HG02763 (cell line): ENCODE measurements around the gene ETV6.

ENCODE experiments used
- ATAC-seq: cut with Tn5 transposase; IDR thresholded peaks from one replicate; pipeline ENCODE4 v1.9.1; 2021; ENCODE audit warnings: mild to moderate bottlenecking, moderate library complexity; ENCODE audit not compliant: unreplicated experiment

The ETV6 gene

DNA sequence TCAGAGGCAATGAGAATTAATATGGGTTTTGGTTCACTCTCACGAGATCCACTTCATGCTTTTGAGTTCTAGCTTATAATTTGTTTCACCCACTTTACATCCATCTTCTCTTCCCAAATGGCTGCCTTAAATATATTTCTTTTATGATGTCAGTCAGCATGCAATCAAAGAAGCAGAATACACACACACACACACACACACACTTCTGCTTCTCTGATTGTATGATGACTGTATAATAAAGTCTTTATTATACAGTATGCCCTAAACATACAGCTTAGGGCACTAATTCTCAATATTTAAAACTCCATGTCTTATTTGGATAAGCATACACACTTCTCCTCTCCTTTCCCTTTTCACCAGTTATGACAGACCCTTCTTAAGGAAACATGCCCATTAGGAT is 6.7 kb upstream of the ETV6 start:
- no peak for ATAC-seq

DNA sequence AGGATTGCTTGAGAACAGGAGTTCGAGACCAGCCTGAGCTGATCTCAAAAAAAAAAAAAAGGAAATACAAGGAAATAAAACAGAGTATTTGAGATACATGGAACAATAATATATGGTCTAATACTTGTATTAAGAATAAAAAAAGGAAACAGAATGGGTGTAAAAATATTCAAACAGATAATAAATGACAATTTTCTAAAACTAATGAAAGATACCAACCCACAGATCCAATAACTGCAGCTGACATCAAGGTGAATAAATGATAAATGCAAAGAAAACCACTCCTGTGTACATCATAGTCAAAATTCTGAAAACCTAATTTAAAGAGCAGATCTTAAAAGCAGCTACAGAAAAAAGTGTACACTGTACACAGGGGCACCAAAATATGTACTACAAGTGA is 4.1 kb upstream of the ETV6 start:
- ATAC-seq, result no peak

DNA sequence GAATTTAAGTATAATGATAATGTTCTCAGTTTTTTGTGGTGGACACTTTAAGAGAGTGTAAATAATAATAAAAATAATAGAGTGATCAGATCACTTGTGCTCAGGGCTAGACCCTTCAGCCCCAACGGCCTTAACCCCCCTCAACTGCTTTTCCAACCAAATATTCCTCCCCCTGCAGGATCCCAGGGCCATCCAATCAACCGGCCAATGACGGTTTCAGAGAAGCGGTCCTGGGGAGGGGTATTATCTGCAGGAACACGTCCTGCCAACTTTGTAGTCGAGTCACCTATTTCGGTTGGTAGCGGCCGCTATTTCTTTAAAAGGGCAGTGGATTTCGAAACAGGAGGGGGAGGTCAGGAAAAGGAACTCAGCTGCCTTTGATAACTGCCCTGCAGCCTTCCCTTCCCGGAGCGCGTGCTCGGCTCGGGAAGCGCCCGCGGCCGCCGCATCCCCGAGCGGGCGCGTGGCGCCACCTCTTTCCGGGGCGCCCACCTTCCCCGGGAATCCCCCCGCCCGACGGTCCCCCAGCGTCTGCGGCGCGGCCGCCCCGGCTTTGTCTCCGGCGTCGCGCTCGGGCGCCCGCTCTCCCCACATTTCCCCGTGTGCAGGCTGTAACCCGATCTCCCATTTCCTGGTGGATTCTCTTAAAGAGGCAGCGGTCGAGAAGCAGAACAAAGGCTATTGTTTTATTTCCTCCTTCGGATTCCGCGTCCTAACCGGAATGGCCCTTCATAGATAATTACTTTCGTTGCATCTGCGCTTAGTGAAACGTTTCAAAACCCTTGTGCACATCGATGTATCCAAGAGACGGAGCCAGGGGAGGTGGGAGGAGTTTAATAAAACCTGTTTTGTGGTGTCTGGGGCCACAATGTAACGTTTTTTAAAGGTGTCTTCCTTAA is 711 bp upstream of the ETV6 start:
- peak; percentile 20 for ATAC-seq

DNA sequence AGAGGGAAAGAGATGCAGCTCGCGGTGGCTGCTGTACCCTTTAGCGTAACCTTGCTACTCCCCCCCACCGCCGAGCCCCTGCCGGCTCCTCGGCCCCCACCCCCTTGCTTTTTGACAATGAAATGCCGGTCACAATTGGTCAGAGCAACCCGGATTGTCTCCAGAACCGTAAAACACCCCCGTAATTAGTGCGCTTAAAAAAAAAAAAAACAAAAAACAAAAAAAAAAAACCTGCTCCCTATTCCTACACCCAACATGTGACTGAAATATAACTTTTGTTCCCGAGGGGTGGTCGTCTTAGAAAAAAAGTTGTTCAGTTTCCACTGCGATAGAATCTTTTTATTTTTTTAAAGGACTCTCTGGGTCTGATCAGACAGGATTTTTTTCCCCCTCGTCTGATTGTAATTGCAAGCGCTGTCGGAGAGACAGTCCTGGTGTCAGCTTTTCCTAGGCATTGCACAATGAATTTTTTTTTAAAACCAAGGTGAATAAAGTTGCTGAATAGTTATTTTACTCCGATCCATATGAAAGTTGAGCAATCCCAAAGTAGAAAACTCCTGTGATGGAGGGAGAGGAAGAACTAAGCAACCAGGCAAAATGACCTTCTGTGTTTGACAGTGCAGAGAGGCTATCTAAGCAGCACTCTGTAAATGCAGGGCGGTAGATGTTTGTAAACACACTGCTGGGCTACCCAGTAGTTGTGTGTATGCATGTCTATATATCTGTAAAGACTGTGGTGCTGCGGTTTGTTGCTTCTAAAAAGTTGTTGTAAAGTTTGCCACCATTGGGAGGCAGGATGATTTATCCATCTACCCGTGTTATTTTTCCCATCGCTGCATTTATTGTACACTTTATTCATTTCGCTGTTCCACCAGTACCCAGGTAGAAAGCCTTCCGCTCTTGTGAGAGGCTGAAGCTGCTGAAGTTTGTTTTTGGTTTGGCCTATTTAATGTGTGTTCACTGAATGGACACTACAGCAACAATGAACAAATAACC is 1.1 kb downstream of the ETV6 start:
- ATAC-seq, result no peak

DNA sequence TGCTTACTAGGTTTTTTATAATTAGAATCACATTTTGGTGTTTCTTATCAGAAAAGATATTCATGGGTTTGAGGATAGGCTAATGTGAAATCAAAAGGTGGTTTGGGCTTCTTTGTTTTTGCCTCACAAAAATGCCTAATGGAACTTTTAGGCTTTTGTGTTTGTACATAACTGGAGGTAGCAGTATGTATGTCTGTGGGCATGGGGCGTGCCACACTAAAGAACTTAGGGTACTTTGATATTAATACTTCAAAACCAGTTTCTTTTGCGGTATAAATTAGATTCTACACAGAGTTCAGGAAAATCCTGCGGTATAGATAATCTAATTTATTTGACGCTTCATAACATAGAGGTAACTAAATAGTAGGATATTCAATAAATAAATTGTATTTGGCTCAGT is 1.9 kb downstream of the ETV6 start:
- no peak for ATAC-seq

DNA sequence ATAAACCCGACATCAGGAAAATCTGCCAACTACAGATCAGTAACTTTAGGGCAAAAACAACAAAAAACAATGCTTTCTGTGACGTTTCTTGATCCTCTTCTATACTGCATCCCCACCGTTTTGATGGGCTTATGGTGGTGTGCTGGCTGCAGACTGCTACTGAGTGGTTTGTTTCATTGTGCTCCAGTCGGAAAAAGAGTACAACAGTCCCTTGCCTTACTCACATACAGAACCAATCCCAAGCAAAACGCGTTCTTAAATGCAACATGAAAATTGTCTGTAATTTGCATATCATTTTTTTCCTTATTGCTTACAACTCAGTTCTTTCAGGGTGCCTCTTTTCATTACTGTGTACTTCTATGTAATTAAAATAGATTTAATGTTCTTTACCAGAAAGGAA is 2.3 kb downstream of the ETV6 start:
- ATAC-seq, result no peak

DNA sequence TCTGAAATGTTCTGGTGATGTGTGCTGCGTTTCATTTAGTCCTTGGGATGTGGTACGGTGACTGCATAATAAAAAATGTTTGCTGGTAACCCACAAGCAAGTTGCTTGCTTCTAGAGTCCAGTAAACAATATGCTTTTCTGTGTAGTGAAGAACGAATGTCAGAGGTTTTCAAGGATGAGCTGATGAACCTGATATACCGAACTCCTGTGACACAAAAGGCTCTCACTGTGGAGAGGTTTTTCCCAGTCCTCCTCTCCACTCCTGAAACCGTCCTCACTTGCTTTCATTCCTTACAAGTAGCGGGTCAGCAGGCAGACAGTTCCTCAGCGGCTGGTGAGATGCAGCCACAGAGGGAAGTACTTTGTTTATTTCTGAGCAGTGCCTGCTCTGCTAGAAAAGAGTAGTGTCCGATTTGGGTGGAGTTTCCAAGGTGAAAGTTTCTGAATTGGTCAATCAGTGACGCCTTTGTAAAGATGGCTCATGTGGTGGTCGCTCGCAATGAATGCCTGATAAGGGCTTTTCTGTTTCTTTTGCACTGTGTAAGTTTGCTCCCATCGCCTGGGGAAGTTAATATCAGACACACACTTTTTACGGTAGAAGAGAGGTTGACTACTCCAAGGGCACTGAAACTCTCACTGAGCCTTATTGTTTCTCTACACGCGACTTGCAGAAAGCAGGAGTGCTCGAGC is 3.0 kb downstream of the ETV6 start:
- no peak for ATAC-seq

DNA sequence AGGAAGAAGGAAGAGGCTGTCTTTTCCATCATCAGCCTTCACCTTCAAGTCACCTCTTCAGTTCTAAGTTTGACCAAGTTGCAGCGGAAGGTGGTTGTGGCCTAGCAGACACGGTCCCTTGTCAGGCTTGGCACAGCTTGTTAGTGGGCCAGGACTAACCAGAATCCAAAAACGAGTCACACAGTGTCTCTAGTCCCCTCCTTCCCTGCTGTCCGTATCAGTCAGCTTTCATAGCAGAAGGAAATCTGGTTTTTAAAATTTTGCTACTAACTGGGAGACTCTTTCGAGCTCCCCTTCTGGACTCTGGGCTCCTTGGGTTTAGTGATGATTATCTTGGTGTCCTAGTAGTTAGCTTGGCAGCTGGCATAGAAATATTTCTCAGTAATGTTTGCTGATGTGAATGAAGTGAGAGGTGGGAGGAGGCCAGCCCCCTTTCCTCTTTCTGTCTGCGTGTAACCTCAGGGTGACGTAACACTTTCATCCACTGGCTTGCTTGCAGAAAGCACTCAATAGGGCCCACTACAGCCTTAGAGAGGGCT is 3.8 kb downstream of the ETV6 start:
- no peak for ATAC-seq

DNA sequence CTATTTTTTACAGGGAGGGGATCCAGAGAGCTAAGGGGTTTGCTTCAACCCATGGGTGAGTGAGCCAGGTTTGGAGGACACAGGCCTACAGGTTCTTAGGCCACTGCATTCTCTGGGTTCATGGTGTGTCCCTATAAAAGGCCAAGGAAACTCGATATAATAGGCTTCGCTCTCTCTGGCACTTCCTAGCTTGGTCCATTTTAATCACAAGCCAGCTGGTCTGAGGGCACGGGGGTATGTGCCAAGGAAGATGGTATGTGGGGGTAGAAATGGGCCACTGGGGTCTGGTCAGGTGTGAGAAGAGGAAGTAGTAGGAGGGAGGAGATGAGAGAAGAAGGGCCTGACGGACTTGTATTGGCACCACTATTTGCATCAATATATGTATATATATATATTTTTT is 4.9 kb downstream of the ETV6 start:
- no peak for ATAC-seq

DNA sequence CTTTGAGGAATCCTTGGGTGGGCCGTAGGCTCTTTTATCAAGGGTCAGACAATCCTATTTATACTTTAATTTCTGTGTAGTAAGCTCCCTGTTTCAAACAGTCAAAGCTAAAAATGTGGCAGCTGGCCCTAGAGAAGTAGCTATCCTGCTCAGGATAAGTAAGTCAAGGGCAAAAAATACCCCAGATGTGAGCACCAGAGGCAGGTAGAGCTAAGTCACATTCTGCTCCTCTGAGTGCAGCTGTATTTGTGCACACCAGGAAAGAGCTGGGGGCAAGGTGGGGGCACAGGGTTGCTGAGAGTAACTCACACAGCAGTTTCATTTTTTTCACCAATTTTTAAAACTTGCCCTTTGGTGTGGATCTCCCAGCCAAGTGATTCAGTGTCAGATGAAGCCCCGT is 5.3 kb downstream of the ETV6 start:
- ATAC-seq, result no peak

DNA sequence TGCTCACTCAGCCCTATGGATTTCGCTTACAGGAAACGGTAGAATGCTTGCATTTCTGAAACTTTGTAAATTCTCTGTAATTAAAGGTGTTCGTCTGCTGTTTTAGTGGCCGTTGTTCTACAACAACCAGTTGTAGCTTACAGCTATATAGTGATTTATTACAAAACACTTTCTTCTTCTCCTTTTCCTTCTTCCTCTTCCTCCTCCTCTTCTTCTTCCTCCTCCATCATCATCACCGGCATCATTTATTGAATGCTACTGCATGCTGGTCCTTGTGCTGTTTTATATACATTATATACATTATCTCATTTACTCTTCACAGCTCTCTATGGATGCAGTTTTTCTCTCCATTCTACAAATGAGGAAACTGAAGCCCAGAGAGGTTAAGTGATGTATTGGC is 6.4 kb downstream of the ETV6 start:
- no peak for ATAC-seq

DNA sequence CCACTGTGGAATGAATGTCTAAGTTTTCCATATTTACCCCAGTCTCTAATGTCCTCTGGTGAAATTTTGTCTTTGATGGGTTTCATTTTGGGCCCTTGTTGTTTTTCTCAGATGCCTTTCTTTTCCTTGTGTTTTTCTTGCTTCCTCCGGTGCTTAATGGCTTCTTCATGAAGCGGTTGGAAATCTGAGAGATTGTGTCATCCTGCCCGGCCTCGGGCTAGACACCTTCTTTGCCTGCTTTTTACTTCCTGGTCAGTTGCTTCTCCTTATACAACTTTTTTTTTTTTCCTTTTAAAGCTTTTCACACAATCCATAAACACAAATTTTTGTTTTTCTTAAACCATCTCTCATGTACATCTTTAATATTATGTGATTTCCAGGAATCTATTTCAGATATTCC is 7.1 kb downstream of the ETV6 start:
- ATAC-seq, result no peak

DNA sequence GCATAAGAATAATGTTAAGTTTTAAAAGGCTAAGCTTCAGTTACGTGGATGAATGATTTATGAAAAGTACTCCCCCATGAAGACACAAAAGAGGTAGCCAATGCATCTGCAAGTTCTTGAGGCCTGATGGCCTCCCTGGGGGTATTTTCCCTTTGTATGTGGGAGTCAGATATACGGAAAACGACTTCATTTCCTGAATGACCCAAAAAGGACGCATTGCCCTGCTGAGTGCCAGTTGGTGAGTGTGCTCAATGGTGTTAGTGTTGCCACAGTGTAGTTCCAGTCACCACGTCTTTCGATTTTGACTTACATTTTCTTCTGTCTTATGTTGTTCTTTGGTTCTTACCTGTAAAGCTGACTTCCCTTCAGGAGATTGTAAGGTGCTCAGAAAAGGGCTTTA is 8.0 kb downstream of the ETV6 start:
- ATAC-seq, result no peak

DNA sequence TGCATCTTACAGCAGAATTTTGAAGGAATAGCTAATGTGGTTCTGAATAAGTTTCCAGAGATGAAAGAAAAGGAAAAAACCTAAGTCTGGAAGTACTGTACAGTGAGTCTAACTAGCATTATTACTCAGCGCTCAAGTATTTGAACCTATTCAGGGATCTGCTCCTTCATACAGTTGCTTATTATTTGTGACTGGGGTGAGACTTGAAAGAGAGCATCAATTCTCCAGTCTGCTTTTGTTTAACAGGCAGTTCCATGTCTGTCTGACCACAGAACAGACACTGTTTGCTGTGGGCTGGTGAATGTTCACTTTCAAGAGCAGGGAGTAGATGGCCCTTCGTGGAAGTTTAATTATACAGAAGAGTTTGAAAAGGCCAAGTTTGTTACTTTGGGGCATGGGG is 9.3 kb downstream of the ETV6 start:
- ATAC-seq, result no peak

DNA sequence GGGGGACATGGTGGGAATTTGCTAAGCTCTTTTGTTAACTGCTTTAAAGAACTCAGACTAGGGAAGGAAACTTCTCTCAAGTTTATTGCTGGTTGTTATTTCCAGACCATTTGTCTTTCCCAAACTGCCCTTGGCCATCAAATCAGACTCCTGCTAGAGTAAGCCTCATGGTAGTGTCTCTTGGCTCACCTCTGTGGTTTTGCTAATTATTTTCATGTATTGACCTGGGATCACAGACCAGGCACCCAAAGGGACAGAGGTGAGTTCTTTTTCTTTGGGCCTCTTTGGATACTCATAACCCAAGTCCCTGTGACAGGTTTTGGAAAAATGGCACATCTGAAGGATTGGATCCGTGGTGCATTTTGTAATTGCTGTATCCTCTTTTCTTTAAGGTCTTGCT is 11.2 kb downstream of the ETV6 start:
- no peak for ATAC-seq

DNA sequence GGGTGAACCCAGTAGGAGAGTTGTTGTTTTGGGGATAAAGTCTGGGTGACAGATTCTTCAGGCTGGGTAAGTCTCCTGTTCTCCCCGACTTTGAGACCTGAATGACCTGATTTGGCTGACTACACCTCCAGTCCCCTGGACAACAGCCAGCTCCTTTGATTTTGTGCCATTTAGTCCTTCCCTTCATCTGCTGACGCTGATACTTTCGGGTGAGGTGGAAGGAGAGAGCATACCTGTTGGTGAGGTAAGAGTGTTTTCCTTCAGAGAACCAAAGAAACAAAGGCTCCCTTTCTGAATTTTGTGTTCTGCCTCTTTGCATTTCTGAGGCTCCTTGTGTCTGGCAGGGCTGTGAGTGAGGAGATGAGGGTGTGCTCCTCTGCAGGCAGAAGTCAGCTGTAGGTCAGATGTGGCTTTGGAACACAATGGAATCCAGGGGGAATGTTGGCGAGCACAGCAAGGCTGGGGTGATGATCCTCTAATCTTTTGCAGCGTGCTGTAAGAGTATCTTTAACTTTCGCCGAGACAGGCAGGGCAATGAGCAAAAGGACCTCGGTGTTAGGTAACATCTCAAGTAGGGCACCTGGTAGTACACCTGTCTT is 12.1 kb downstream of the ETV6 start:
- no peak for ATAC-seq

DNA sequence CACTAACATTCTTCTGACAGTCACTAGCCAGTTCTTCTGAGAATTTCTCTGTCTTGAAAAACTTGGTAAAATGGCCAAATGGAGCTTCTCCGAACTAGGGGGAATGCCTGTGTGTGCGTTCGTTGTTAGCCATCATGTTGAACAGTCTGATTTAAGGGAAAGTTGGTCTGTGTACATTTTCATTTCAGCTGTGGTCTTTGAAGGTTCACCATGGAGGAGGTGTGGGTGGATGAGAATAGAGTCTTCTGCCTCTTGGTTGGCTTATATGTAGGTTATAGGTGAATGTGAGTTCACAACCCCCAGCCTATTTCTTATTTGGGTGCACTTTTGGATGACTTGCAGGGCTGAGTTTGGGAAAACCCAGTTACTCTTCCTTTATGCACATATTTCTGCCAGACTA is 12.9 kb downstream of the ETV6 start:
- no peak for ATAC-seq

DNA sequence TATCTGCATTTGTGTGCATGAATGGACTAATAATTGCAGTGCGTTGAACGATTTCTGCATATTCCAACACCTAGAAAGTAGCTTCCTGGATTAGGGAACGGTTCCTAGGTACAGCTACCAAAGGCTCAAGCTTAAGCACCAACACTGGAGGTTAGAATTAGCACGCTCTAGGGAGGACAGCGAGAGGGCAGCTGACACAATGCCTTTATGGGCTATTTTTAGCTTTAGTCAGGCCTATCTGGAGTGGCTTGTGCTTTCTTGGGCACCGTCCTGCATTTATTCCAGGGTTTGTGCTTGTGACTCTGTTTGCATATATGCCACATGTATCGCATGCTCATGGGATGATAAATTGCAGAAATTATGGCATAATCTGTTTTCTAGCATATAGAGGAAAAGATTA is 13.7 kb downstream of the ETV6 start:
- ATAC-seq, result no peak

DNA sequence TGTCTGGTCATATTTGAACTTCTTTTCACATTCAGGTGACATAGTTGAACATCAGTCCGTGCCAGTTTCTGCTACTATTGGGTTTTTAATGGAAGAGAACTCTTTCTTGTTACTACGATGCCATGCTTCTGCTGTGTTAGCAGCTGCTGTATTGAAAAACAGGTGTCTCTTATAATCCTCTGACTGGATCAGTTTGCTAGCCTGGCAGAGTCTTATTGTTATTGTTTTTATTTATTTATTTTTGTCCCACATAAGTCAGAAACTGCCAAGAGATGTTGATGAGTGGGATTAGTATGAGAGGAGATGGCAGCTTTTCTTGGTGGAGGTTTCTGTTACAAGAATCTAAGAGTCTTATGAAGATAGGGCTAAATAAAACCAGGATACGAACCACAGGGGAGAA is 14.6 kb downstream of the ETV6 start:
- ATAC-seq, result no peak

DNA sequence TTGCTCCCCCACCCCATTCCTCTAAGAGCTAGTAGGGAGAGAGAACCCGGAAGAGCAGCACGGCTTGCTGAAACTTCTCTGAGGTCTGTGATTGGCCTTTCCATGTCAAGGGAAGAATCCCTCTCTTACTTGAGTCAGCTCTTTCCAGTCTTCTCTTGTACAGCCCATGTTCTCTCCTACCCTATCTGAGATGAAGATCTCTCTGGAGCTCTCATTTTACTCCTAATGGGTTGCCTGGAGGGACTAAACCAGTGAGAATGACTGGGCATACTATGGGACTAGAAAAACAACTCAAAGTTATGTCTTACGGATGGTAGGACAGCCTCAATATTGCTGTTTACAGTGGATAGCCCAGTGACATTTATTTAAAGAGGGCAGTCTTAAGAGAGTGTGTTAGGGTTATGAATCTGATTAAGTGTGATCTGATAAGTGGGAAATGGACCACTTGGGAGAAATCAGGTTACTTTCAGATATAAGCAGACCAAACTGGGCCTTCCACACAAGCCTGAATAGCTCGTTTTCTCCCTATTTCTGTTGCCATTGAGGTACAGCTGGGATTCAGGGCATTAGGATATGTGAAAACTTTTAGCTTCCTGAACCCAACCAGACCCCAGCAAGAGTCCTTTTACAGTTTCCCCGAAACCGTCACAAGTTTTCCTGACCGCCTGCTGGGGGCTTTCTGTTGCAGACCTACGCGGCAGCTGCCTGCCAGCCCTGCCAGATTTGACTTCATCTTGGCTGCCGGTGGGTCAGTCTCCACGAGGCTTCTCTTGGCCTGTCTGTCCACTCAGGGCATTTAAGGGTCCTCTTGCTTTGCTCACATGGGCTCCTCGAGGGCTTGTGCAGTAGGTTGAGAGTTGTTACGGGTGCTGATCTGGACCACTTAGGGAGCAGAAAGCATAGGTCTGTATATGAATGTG is 16.9 kb downstream of the ETV6 start:
- no peak for ATAC-seq
